ENCODE measurements around the gene CKAP2.
"Not testable (repeated sequence)": the region's sequence is repeated elsewhere in the genome, so short reads cannot be mapped to it uniquely, and the experiment has no call there.

The CKAP2 gene

GRCh38 chr13:52450012-52450792, 5.1 kb upstream of the CKAP2 start, which contains the start of gene VPS36:
VPS36 (minus strand) TSS chr13:52450634; CDS start chr13:52450594, 40 bp downstream.
- intact Hi-C loops (cut with DNase I): no loop called here
- peak; percentile 90 to 99 (median 96) for DNase-seq

- intact Hi-C loops (cut with DNase I): no loop called here
Observed at GRCh38 chr13:52450793-52451116, 4.5 kb upstream of the CKAP2 start.

GRCh38 chr13:52451135-52451804, 4.0 kb upstream of the CKAP2 start:
- intact Hi-C loops (cut with DNase I): no loop called here
- no peak for DNase-seq

More at GRCh38 chr13:52450793-52451116, 4.5 kb upstream of the CKAP2 start:
- DNase-seq: no peak

DNA sequence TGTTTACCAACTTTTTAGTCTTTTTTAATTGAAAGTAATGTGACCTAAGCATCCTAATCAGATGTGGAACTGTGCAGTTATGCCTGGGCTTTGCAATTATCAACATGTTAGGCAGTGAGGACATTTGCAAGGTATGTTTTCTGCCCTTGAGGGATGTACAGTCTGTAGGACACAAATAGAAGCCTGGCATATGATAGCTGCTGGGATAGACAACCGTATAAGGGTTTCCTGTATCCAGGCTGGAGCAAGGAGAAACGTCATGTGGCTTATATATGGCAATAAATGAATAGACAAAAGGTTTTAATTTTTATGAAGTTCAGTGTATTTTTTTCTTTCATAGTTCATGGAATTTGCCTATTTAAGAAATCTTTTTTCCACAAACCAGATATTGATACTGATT, 2.8 kb upstream of the CKAP2 start:
- intact Hi-C loops (cut with DNase I): no loop called here
- DNase-seq: no peak

GRCh38 chr13:52454459-52454819, 839 bp upstream of the CKAP2 start:
- peak in 4 of 42 donors; percentile 7 to 21 (median 13) for DNase-seq
- intact Hi-C loops (cut with DNase I): no loop called here

DNA sequence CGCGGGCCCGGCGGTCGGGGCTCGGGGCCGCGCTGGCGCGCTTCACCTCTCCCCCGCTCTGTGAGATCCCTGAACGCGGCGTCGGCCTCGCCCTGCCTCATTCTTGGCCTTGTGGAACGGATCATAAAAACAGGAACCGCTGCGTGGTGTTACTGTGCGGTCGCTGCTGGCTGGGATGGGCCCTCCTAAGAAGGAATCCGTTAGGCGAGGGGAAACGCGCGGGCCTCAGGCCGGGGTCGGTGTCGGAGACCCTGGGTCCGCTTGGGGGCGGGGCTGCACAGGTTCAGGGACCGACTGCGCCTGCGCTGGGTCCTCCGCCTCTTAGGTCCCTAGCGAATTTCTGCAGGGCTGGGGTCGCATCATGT, 381 bp downstream of the CKAP2 start:
- peak; percentile 41 to 86 (median 73) for DNase-seq
- intact Hi-C loops (cut with DNase I): no loop called here

GRCh38 chr13:52459668-52460067, 4.4 kb downstream of the CKAP2 start:
- DNase-seq: no peak
- intact Hi-C loops (cut with DNase I): no loop called here

- DNase-seq: no peak
Observed at GRCh38 chr13:52461265-52461664, 6.0 kb downstream of the CKAP2 start.

DNA sequence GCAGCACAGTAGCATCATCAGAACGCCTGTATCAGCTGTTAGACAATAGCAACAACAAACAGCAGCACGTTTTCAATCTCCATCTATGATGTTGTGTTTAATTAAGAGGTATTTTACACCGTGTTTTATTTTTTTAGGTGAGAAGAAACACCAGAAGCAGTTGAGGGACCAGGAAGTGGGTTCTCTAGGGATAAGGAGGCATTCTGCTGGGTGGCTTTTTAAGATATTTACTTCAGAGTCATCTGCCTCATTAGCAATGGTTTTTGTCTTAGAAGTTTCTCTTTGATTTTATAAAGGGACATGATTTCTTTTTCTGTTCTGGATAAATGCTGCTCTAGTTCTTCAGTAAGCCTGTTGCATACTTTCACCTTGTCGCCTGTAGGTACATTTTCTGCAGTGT, 8.2 kb downstream of the CKAP2 start:
- DNase-seq: no peak
- intact Hi-C loops (cut with DNase I): no loop called here

More at GRCh38 chr13:52461265-52461664, 6.0 kb downstream of the CKAP2 start:
- intact Hi-C loops (cut with DNase I): no loop called here

GRCh38 chr13:52468487-52468886, 13.2 kb downstream of the CKAP2 start:
- intact Hi-C loops (cut with DNase I); DNase-seq: not testable (repeated sequence)

- DNase-seq; intact Hi-C loops (cut with DNase I): not testable (repeated sequence)
Observed at GRCh38 chr13:52480677-52481428, 25.6 kb downstream of the CKAP2 start.

DNA sequence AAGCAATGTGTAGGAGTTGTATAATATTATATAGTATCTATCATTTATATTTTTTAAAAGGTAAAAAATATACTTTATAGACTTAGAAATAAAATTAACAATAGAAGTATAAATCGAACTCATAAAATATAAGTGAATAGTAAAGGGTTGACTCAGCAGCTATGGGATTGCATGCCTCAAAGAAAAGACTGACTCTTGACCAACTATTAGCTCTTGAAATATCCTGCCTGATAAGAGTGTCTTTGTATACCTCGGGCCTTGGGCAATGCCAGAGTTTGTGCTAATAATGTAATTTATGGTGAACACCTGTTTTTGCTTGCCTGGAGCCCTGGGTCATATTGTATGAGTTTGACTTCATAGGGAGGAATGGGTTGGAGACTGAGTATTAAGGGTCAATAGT, 31.8 kb downstream of the CKAP2 start:
- DNase-seq; intact Hi-C loops (cut with DNase I): not testable (repeated sequence)

DNA sequence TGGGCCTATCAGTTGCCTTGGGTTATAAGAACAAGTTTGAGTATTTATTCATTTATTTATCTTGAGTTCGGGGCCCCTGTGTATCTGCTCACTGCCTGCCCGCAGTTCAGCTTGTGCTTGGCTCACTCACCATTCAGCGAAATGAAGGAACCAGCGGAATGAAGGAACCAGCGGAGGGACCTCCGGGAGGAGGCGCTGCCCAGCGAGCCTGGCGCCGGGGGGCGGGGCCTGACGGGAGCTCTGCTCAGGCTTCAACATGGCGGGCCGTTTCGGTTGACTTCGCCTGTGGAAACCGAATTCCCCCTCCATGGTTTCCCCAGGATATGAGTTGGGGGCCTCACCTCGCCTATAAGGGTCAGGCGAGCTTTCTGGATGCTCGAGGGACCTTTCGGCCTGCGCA, 33.5 kb downstream of the CKAP2 start:
- DNase-seq; intact Hi-C loops (cut with DNase I): not testable (repeated sequence)

DNA sequence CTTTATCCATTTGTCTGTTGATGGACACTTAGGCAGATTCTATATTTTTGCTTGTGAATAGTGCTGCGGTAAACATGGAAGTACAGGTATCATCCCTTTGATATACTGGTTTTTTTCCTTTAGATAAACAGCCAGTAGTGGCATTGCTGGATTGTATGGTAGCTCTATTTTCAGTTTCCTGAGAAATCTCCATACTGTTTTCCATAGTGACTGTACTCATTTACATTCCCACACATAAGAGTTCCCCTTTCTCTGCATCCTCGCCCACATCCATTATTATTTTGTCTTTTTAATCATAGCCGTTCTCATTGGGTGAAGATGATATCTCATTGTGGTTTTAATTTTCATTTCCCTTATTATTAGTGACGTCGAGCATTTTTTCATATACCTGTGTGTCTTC, 35.7 kb downstream of the CKAP2 start:
- intact Hi-C loops (cut with DNase I); DNase-seq: not testable (repeated sequence)

DNA sequence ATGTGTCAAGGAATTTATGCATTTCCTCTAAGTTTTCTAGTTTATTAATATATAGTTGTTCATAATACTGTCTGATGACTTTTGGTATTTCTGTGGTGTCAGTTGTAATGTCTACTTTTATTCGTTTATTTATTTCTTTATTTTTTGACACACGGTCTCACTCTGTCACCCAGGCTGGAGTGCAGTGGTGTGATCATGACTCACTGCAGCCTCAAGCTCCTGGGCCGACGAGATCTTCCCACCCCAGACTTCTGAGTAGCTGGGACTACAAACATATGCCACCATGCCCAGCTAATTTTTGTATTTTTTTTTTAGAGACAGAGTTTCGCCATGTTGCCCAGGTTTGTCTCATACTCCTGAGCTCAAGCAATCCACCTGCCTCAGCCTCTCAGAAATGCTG, 39.0 kb downstream of the CKAP2 start:
- intact Hi-C loops (cut with DNase I); DNase-seq: not testable (repeated sequence)

DNA sequence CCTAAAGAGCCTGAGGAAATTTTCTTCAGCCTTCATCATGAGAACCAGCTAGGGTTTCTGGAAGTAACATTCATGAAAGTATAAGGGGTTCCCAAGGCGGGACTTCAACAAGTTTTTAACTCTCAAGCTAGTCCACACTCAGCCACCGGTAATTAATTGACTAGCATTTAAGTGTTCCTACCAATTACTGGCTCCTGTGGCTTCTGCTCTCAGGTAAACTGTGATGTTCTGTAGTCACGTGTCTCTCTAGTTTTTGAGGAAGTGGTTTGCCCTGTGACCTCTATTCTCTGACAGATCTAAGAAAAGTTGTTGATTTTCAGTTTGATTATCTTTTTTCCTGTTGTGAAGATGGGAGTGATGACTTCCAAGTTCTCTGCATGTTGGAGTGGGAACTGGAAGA, 42.7 kb downstream of the CKAP2 start:
- DNase-seq; intact Hi-C loops (cut with DNase I): not testable (repeated sequence)

DNA sequence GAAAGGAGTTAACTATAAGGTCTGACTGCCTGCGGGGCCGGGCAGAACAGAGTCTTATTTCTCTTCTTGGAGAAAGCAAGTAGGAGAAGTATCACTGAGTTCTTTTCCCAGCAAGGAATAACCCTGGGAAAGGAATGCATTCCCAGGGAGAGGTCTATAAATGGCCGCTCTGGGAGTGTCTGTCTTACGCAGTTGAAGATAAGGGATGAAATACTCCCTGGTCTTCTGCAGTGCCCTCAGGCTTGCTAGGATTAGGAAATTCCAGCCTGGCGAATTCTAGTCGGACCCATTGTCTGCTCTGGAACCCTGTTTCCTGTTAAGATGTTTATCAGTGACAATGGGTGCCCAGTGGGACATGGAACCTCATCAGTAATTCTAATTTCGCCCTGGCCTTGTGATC, 47.0 kb downstream of the CKAP2 start:
- intact Hi-C loops (cut with DNase I); DNase-seq: not testable (repeated sequence)

DNA sequence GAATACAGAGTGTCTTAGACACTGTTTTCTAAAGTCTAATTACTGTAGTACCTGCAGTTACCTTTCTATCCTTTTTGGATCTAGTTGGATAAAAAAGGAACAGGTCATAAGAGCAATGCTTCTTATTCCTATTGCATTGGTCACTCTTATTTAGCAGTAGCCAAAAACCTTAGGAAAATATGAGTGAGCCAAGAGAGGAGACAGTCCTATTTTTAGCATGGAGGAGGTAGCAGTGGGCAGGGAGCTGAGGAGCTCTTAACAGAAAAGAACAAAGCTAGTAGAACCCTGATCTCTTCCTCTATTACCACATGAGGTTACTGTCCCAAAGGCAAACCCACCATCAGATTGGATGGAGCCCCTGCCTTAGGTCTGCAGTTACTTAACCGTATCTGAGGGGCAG, 50.6 kb downstream of the CKAP2 start:
- intact Hi-C loops (cut with DNase I); DNase-seq: not testable (repeated sequence)

GRCh38 chr13:52509532-52509931, 54.3 kb downstream of the CKAP2 start:
- DNase-seq; intact Hi-C loops (cut with DNase I): not testable (repeated sequence)

- DNase-seq; intact Hi-C loops (cut with DNase I): not testable (repeated sequence)
Observed at GRCh38 chr13:52510221-52510797, 55.0 kb downstream of the CKAP2 start.

Measured in head of caudate nucleus (tissue), 42 donors.